ENCODE data around the gene WSB1. TPM values are rescaled to one million over a fixed set of nuclear protein-coding genes. Genes with fewer than 3 reads are reported as not detected.

Gene WSB1
- total and polyA plus RNA-seq, 9 of the 15 experiments (the other 6 are each of a cell fraction or from before 2014, with no cell fraction given) = 22.8 to 229 (median 81.1) TPM

DNA sequence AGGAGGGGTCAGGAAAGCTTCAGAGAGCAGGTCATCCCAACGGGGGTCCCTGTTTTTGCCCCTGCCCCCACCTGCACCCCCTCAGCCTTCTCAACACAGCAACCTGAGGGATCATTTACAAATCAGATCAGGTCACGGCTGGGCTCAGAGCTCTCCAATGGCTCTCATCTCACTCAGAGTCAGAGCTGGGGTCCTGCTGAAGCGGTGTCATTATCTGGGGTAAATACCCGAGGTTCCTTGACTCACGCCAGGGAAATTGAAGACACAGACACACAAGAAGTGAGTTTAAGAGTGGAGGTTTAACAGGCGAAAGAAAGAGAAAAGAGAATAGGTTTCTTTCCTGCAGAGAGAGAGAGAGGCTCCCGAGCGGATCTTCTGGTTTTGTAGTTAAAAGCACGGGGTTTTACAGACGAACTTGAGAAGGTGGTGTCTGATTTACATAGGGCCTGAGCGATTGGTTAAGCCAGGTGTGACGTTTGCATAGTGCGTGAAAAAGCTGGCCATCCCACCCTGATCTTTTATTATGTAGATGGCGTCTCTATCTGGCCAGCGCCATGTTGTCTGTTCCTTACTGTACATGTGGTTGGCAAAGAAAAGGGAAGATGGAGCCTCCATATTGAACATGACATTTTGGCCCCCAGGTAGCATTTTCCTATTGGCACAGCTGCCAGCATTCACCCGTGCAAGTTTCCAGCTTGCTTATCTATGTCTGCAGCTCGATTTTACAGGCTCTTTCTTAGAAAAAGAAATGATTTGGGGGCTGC lies 51.4 kb downstream of the WSB1 start (continued):
- no peak for TF ChIP-seq NFIC (IDR thresholded peaks at IDR 0.05)
- peak; percentile 2 for TF ChIP-seq MEIS2 (IDR thresholded peaks at IDR 0.05; ENCODE audit: partially characterized antibody)
- no peak for TF ChIP-seq ZNF140 (CRISPR knock-in tag; IDR thresholded peaks at IDR 0.05)
- TF ChIP-seq KHSRP (IDR thresholded peaks at IDR 0.05) = no peak; the same call in 1 of the 2 replicates
- no peak for TF ChIP-seq RBM17 (IDR thresholded peaks at IDR 0.05; ENCODE audit: borderline replicate concordance, low read depth, low read length)
- no peak for TF ChIP-seq AFF1 (IDR thresholded peaks at IDR 0.05; ENCODE audit: low read depth in 1 of 2, partially characterized antibody in 2 of 2)
- TF ChIP-seq ZBTB17 (CRISPR knock-in tag; IDR thresholded peaks at IDR 0.05) = no peak
- TF ChIP-seq NBN (IDR thresholded peaks at IDR 0.05; ENCODE audit: low read depth) = 0 out of 2 replicates have a peak, but pooled peaks have one; percentile 32
- TF ChIP-seq CXXC5 (CRISPR knock-in tag; IDR thresholded peaks at IDR 0.05) = peak; percentile 76
- no peak for TF ChIP-seq MCM3 (IDR thresholded peaks at IDR 0.05)
- TF ChIP-seq XRCC3 (IDR thresholded peaks at IDR 0.05) = no peak
- TF ChIP-seq RBM22 (IDR thresholded peaks at IDR 0.05; ENCODE audit: low read depth, low read length, poor library complexity, severe bottlenecking) = no peak
- TF ChIP-seq SP2 (IDR thresholded peaks at IDR 0.05; ENCODE audit: extremely low read depth, low read depth, low read length, poor library complexity, severe bottlenecking) = no peak
- TF ChIP-seq TEAD2 (tag; IDR thresholded peaks at IDR 0.05) = no peak
- no peak for TF ChIP-seq NFXL1 (CRISPR knock-in tag; IDR thresholded peaks at IDR 0.05)
- TF ChIP-seq SP1 (CRISPR knock-in tag; IDR thresholded peaks at IDR 0.05) = no peak
- TF ChIP-seq POLR2AphosphoS2 (IDR thresholded peaks at IDR 0.05; ENCODE audit: low read length) = peak; percentile 91
- no peak for TF ChIP-seq NONO (IDR thresholded peaks at IDR 0.05; ENCODE audit: low read depth in 2 of 2, low read length in 1 of 2)
- no peak for TF ChIP-seq CHCHD3 (CRISPR knock-in tag; IDR thresholded peaks at IDR 0.05)
- TF ChIP-seq SREBF2 (CRISPR knock-in tag; IDR thresholded peaks at IDR 0.05) = no peak
- no peak for TF ChIP-seq KAT7 (CRISPR knock-in tag; IDR thresholded peaks at IDR 0.05; ENCODE audit: borderline replicate concordance)
- no peak for TF ChIP-seq ELF1 (tag; IDR thresholded peaks at IDR 0.05)
- TF ChIP-seq, protein P1, sequence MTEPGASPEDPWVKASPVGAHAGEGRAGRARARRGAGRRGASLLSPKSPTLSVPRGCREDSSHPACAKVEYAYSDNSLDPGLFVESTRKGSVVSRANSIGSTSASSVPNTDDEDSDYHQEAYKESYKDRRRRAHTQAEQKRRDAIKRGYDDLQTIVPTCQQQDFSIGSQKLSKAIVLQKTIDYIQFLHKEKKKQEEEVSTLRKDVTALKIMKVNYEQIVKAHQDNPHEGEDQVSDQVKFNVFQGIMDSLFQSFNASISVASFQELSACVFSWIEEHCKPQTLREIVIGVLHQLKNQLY (CRISPR knock-in tag; conservative IDR thresholded peaks at IDR 0.05) = no peak
- TF ChIP-seq ERF (CRISPR knock-in tag; IDR thresholded peaks at IDR 0.05) = 0 out of 2 replicates have a peak, but pooled peaks have one; percentile 46
